ENCODE results near the gene NKX2-8. TPM values are rescaled to one million over a fixed set of nuclear protein-coding genes. Genes with fewer than 3 reads are reported as not detected.

NKX2-8 gene
- 0.46 and 0.87 TPM in 2 replicates for total RNA-seq (2014; rRNA removed; shearing (Covaris generic))
- polyA plus RNA-seq (2014; cell fraction: nucleus; rRNA removed), result 2.5 TPM in 1 of 2 replicates, not detected in the other

- no peak for DNase-seq (ENCODE audit: extremely low read depth, low read depth)
Measured at GRCh38 chr14:36582011-36582873, at the start of gene NKX2-8. Gene NKX2-8 (minus strand): TSS chr14:36582614. CDS start chr14:36582389, 225 bp downstream.

- DNase-seq (ENCODE audit: extremely low read depth, low read depth), result no peak
Measured at GRCh38 chr14:36627981-36628380, 45.6 kb upstream of the NKX2-8 start.

GRCh38 chr14:36626151-36626550, 43.7 kb upstream of the NKX2-8 start:
- DNase-seq (ENCODE audit: extremely low read depth, low read depth), result no peak

- DNase-seq (ENCODE audit: extremely low read depth, low read depth), result no peak
Measured at GRCh38 chr14:36625436-36625835, 43.0 kb upstream of the NKX2-8 start.

GRCh38 chr14:36625014-36625413, 42.6 kb upstream of the NKX2-8 start:
- DNase-seq (ENCODE audit: extremely low read depth, low read depth), result no peak

- DNase-seq (ENCODE audit: extremely low read depth, low read depth), result no peak
Measured at GRCh38 chr14:36619853-36620252, 37.4 kb upstream of the NKX2-8 start.

- no peak for DNase-seq (ENCODE audit: extremely low read depth, low read depth)
Measured at GRCh38 chr14:36619131-36619530, 36.7 kb upstream of the NKX2-8 start.

- DNase-seq (ENCODE audit: extremely low read depth, low read depth), result no peak
Measured at GRCh38 chr14:36618641-36619040, 36.2 kb upstream of the NKX2-8 start.

GRCh38 chr14:36617824-36618223, 35.4 kb upstream of the NKX2-8 start:
- no peak for DNase-seq (ENCODE audit: extremely low read depth, low read depth)

GRCh38 chr14:36605506-36605857, 23.1 kb upstream of the NKX2-8 start:
- DNase-seq (ENCODE audit: extremely low read depth, low read depth), result no peak

- DNase-seq (ENCODE audit: extremely low read depth, low read depth), result peak; percentile 87
Measured at GRCh38 chr14:36604757-36605505, 22.5 kb upstream of the NKX2-8 start.

- DNase-seq (ENCODE audit: extremely low read depth, low read depth), result no peak
Measured at GRCh38 chr14:36600431-36600830, 18.0 kb upstream of the NKX2-8 start.

- DNase-seq (ENCODE audit: extremely low read depth, low read depth), result no peak
Measured at GRCh38 chr14:36591482-36591881, 9.1 kb upstream of the NKX2-8 start.

GRCh38 chr14:36588788-36589187, 6.4 kb upstream of the NKX2-8 start:
- no peak for DNase-seq (ENCODE audit: extremely low read depth, low read depth)

GRCh38 chr14:36588119-36588518, 5.7 kb upstream of the NKX2-8 start:
- DNase-seq (ENCODE audit: extremely low read depth, low read depth), result no peak

GRCh38 chr14:36585100-36585499, 2.7 kb upstream of the NKX2-8 start:
- DNase-seq (ENCODE audit: extremely low read depth, low read depth), result no peak

- no peak for DNase-seq (ENCODE audit: extremely low read depth, low read depth)
Measured at GRCh38 chr14:36583893-36584811, 1.7 kb upstream of the NKX2-8 start.

GRCh38 chr14:36583242-36583892, 953 bp upstream of the NKX2-8 start:
- no peak for DNase-seq (ENCODE audit: extremely low read depth, low read depth)

- DNase-seq (ENCODE audit: extremely low read depth, low read depth), result no peak
Measured at GRCh38 chr14:36582874-36583241, 444 bp upstream of the NKX2-8 start.

Data from NCI-H460 (cell line).